ENCODE results near the gene REXO4.

The REXO4 gene

GRCh38 chr9:133448487-133448972 is 30.7 kb upstream of the REXO4 start:
- DNase-seq: no peak

DNA sequence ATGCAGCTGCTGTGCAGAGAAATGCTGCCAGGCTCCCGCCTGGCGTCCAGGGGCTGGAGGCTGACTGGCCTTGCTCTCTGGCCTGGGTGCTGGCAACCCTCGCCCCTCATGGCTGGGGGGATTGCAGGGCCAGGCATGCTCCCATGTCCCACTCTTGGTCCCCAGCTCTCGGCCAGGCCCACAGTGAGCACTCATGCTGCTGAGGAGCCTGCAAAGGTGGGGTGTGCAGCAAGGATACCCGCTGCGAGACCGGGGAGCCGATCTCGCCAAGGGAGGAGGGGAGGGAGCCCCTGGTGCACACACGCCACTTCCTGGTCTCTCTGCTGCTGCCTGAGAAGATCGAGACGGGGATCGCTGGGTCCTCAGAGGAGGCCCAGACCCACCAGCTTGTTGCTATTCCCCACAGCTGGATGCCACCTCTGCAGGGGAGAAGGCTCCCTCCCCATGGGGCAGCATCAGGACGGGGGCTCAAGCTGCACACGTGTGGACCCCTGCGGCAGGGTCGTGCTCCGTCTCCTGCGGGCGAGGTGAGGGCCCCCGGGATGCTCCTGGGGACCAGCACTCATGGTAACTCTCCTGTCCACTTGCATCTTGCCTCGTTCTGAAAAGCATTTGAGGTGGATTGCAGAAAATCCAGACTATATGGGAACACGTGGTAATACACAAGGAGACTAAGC is 27.6 kb upstream of the REXO4 start:
- DNase-seq: no peak

DNA sequence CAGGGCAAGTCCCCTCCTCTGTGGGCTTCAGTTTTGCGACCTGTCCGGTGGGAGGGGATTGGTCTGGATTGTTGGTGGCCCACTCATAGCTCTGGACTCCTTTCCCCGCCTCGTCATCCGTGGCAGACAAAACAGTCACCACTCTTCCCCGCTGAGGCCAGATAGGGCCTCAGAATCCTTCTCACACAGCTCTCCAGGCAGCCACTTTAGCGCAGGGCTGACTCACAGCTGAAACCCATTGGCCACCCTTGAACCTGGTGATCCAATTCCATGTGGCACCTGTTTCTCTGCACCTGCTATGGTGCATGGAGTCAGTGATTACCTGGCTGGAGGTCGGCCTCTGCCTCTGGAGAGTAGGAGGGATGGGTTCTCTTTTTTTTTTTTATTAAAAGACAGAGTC is 26.2 kb upstream of the REXO4 start:
- DNase-seq: no peak

DNA sequence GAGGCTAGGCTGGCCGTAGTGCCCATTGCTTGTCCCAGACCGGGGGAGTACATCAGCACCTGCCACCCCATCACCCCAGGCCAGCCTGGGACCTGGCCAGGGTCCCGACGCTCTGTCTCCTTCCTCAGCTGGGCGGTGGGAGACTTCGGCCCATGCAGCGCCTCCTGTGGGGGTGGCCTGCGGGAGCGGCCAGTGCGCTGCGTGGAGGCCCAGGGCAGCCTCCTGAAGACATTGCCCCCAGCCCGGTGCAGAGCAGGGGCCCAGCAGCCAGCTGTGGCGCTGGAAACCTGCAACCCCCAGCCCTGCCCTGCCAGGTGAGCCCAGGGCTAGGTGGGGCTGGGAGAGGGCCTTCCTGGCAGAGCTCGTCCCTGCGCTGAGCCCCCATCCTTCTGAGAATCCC is 25.4 kb upstream of the REXO4 start:
- DNase-seq: no peak

DNA sequence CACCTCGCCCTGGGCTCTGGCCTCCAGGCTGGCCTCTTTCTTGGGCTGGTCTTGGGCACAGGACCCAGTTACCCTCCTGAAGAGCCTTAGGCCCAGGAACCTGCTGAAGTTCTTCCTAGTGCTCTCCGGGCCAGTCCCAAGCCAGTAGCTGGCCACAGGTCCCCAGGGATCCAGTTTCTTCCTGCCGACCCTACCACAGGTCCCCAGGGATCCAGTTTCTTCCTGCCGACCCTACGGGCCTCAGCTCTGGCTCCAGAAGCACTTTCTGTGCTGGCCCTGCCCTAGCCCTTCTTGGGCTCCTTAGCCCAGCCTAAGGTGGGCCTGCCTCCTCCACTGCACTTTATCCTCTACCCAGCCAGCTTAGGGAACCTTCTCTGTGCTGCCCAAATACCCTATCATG is 23.8 kb upstream of the REXO4 start:
- no peak for DNase-seq

DNA sequence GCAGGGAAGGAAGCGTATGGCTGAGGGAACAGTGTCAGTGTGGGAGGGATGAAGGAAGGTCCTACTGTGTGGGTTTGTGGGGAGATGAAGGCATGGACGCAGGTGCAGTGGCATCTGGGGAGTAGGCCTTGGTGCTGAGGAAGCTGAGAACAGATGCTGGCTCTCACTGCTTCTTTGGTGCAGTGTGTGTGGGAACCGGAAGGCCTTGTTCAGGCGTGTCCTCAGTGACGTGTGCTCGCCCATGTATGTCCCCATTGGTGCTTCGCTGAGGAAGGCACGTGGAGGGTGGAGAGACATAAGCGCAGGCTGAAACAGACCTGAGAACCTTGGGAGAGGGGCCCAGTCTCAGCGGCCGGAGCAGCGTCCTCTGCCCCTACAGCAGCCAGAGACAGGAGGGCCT is 23.1 kb upstream of the REXO4 start:
- no peak for DNase-seq

DNA sequence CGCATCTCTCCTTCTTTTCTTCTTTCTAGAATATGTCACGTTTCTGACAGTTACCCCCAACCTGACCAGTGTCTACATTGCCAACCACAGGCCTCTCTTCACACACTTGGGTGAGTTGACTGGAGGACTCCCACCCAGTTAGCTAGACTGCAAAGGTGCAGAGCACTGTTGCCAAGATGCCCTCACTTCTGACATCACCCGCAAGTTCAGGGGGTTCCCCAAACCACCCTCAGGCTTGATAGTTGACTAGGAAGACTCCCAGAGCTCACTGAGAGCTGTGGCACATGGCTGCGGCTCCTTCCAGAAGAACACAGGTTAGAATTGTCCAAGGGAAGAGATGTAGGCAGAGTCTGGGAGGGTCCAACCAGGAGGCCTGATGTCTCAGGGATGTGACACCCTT is 21.5 kb upstream of the REXO4 start:
- no peak for DNase-seq

GRCh38 chr9:133437753-133438531 is 20.1 kb upstream of the REXO4 start:
- DNase-seq: no peak

GRCh38 chr9:133436681-133437080 is 18.9 kb upstream of the REXO4 start:
- DNase-seq: no peak

DNA sequence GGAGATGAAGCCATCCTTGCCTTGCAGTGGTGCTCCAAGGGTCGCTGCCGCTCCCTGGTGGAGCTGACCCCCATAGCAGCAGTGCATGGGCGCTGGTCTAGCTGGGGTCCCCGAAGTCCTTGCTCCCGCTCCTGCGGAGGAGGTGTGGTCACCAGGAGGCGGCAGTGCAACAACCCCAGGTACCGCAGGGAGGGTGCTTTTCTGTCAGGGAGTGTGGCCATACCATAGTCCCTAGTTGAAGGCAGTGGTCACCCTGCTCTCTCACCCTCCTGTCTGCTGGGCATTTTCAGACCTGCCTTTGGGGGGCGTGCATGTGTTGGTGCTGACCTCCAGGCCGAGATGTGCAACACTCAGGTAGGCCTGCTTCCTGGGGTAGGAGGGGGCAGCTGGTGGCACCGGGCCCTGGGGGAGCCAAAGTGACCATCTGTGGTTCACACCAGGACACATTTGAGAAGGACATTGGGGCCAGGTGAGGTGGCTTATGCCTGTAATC is 15.6 kb upstream of the REXO4 start:
- DNase-seq: no peak

DNA sequence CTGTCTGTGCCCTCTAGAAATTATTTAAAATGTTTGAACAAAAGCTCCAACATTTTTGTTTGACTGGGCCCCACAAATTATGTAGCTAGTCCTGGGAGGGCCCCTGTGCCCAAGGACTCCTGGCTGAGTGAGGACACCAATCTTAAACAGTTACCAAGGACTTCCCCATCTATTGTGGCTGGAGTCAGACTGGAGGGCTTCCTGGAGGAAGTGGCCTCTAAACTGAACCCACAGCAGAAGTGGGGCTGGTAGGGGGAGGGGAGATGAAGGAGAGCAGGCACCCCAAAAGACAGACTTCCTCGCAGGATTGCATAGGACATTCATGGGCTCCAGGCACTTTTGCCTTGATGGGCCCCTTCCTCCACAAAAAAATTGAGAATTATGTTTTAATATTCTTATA is 12.4 kb upstream of the REXO4 start:
- DNase-seq: no peak

DNA sequence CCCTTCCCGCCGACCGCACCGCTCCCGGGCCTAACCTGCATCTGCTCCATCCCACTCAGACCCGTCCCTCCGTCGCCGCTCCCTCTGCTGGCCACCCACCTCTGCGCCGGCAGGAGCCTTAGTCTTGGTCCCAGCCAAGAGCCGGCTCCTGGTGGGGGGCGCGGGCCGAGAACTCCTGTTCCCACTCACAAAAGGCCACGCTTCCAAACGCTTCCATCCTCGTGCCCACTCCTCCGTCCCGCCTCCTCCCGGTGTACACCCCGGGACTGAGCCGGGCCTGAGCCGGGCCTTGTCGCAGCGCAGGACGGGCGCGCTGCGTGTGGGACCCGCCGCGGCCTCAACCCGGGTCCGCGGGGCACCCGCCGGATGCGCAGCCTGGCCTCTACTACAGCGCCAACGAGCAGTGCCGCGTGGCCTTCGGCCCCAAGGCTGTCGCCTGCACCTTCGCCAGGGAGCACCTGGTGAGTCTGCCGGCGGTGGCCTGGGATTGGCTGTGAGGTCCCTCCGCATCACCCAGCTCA is 11.9 kb upstream of the REXO4 start:
- DNase-seq: no peak

DNA sequence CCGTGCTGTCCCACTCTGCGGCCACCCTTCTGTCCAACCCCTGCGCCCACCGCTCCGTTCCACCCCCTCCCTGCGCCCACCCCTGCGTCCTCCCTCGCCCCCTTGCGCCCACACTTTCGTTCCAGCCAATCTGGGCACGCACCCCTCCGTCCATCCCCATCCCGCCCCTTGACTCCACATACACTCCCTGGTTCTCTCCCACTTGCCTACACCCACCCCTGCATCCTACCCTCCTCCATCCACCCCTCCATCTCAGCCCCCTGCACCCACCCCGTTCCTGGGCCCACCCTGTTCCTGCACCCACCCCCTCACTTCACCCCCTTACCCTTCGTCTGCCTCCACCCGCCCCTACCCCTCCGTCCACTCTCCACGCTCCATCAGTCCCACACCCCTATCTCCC is 11.4 kb upstream of the REXO4 start:
- no peak for DNase-seq

- DNase-seq: no peak
These were observed 10.8 kb upstream of the REXO4 start for GRCh38 chr9:133428617-133429101.

GRCh38 chr9:133427658-133428348 is 10.0 kb upstream of the REXO4 start:
- DNase-seq: no peak

DNA sequence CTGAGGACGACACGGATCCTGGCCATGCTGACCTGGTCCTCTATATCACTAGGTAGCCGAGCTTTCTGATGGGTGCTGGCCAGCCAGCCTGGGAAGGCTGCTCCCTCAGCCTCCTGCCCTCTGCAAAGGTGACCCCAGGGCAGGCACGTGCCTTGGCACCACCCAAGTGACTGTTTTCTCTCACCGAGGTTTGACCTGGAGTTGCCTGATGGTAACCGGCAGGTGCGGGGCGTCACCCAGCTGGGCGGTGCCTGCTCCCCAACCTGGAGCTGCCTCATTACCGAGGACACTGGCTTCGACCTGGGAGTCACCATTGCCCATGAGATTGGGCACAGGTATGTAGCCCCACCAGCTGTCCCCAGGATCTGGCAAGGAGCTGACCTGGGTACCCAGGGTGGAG is 8.2 kb upstream of the REXO4 start:
- no peak for DNase-seq

GRCh38 chr9:133425049-133425632 is 7.3 kb upstream of the REXO4 start:
- DNase-seq: no peak

DNA sequence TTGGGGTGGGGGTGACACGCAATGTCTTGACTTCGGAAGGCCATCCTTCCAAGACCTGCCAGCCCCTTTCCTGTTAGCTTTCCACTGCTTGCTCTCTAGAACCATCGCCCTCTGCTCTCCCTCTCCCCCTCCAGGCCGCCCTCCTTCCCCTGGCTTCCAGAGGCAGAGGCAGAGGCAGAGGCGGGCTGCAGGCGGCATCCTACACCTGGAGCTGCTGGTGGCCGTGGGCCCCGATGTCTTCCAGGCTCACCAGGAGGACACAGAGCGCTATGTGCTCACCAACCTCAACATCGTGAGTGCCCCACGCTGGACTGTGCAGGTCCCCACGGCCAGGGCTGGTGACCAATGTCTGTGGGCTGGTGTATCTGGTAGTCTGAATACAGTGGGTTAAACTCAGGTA is 6.4 kb upstream of the REXO4 start:
- DNase-seq: no peak

GRCh38 chr9:133423216-133423615 is 5.4 kb upstream of the REXO4 start:
- DNase-seq: no peak

GRCh38 chr9:133421615-133422542 is 4.1 kb upstream of the REXO4 start, which contains the start of gene ADAMTS13:
ADAMTS13 (plus strand) TSS chr9:133422367; CDS start chr9:133422444, 77 bp downstream.
- no peak for DNase-seq

GRCh38 chr9:133420392-133420827 is 2.6 kb upstream of the REXO4 start:
- no peak for DNase-seq

DNA sequence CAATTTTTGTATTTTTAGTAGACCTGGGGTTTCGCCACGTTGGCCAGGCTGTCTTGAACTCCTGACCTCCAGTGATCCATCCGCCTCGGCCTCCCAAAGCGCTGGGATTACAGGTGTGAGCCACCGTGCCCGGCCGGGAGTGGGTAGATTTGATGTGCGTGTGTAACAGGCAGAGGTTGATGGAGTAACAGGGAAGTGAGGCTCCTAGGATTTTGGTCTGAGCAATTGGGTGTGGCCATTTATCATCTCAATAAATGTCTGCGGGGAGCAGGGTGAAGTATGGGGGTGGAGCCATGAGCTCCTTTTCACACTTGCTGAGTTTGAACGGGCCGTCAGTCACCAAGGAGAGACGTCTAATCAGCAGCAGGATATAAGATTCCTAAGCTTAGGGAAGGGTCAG is 1.2 kb upstream of the REXO4 start:
- DNase-seq: no peak

All from fibroblast of skin of right quadriceps (primary cell).